IPS-NIHi7 (cell line): ENCODE results near the gene ITPK1.

Experiments
- DNase-seq: peaks from one replicate; pipeline ENCODE4 v3.0.0; 2012; ENCODE audit warnings: mixed read lengths; ENCODE audit errors: extremely low spot score

The ITPK1 gene

GRCh38 chr14:92938235-92938875 is 177.4 kb downstream of the ITPK1 start:
- no peak for DNase-seq

- DNase-seq, result no peak
Observed at GRCh38 chr14:92937051-92937937, 178.4 kb downstream of the ITPK1 start.

GRCh38 chr14:92936085-92936484 is 179.6 kb downstream of the ITPK1 start:
- no peak for DNase-seq

- no peak for DNase-seq
Observed at GRCh38 chr14:92935446-92935845, 180.3 kb downstream of the ITPK1 start.

- DNase-seq, result no peak
Observed at GRCh38 chr14:92934196-92935085, 181.3 kb downstream of the ITPK1 start.

GRCh38 chr14:92933481-92933880 is 182.2 kb downstream of the ITPK1 start:
- DNase-seq, result no peak

GRCh38 chr14:92932448-92933395 is 183.0 kb downstream of the ITPK1 start:
- no peak for DNase-seq

- no peak for DNase-seq
Observed at GRCh38 chr14:92931681-92932447, 183.9 kb downstream of the ITPK1 start.

GRCh38 chr14:92930737-92931602 is 184.8 kb downstream of the ITPK1 start:
- DNase-seq, result no peak

- DNase-seq, result no peak
Observed at GRCh38 chr14:92929689-92930608, 185.8 kb downstream of the ITPK1 start.

- DNase-seq, result no peak
Observed at GRCh38 chr14:92928961-92929688, 186.6 kb downstream of the ITPK1 start.

GRCh38 chr14:92928258-92928629 is 187.5 kb downstream of the ITPK1 start:
- DNase-seq, result no peak

GRCh38 chr14:92927349-92928257 is 188.1 kb downstream of the ITPK1 start:
- DNase-seq, result no peak

- DNase-seq, result no peak
Observed at GRCh38 chr14:92926931-92927330, 188.8 kb downstream of the ITPK1 start.

- DNase-seq, result no peak
Observed at GRCh38 chr14:92926180-92926845, 189.4 kb downstream of the ITPK1 start.

- no peak for DNase-seq
Observed at GRCh38 chr14:92925446-92925845, 190.3 kb downstream of the ITPK1 start.
